SK-N-SH (cell line): ENCODE data around the gene PRKN.

ENCODE experiments used
- CTCF ChIP-seq: fragments of 200-600 bp; sonication (generic); IDR thresholded peaks from 2 replicates; pipeline ENCODE4 v1.6.1; 2017; ENCODE audit warnings: antibody characterized with exemption, mild to moderate bottlenecking, moderate library complexity
- ELF1 ChIP-seq: IDR thresholded peaks from 2 replicates; pipeline ENCODE4 v1.4.0; 2012
- EP300 ChIP-seq, 2 experiments: IDR thresholded peaks; 2 replicates each; pipeline versions ENCODE4 v1.4.0 to v1.6.1; 2012; ENCODE audit warnings: borderline replicate concordance in 1 of 2, low read depth in 1 of 2, low read length in 1 of 2
- POLR2AphosphoS5 ChIP-seq: IDR thresholded peaks from 2 replicates; pipeline ENCODE4 v1.6.1; 2012; ENCODE audit warnings: low read depth, low read length
- RCOR1 ChIP-seq: fragments of 150-350 bp; IDR thresholded peaks from 2 replicates; pipeline ENCODE4 v1.6.1; 2017; ENCODE audit warnings: antibody characterized with exemption, low read length
- TAF1 ChIP-seq: IDR thresholded peaks from 2 replicates; pipeline ENCODE4 v1.6.1; 2012; ENCODE audit warnings: low read depth, mild to moderate bottlenecking, low read length, moderate library complexity, borderline replicate concordance
- YY1 ChIP-seq: IDR thresholded peaks from 2 replicates; pipeline ENCODE4 v1.4.0; 2012; ENCODE audit warnings: low read depth, mild to moderate bottlenecking

GRCh38 chr6:161411265-161411944, 1316.2 kb downstream of the PRKN start:
- TF ChIP-seq TAF1 (no peak), POLR2AphosphoS5 (no peak), CTCF (no peak), YY1 (no peak), EP300 (IDR thresholded peaks at IDR 0.05; ENCODE audit: borderline replicate concordance in 1 of 2, low read depth in 1 of 2, low read length in 1 of 2) (no peak), RCOR1 (no peak), ELF1 (no peak)
